CD14-positive monocyte (primary cell): Measurements from ENCODE around the gene TOP2B. TPM values are rescaled to one million over a fixed set of nuclear protein-coding genes. Genes with fewer than 3 reads are reported as not detected.

Source experiments
- DNase-seq, 3 donors: peaks; one replicate each; pipeline ENCODE4 v3.0.0-alpha.2; 2011 to 2022
- H2AFZ ChIP-seq: 2 replicates; pipeline ENCODE4 v1.6.0; 2012; ENCODE audit warnings: mild to moderate bottlenecking, low read depth, low read length, inconsistent platforms; ENCODE audit not compliant: insufficient read depth, poor library complexity, severe bottlenecking
- H3K27ac ChIP-seq, 2 donors: 1 replicate in 1 of 2; 2 replicates in 1 of 2; pipeline ENCODE4 v1.5.1; 2012 to 2013; ENCODE audit warnings: low read length in 2 of 2, control low read depth in 1 of 2, inconsistent platforms in 1 of 2, low read depth in 1 of 2, mild to moderate bottlenecking in 1 of 2
- H3K27me3 ChIP-seq, 2 donors: one replicate each; pipeline versions ENCODE4 v1.6.0 to v1.6.1; 2011 to 2013; ENCODE audit warnings: low read length in 2 of 2; ENCODE audit not compliant: control insufficient read depth in 2 of 2, insufficient read depth in 2 of 2
- H3K36me3 ChIP-seq, 2 donors: replicated peaks in 1 of 2; 1 replicate in 1 of 2; 2 replicates in 1 of 2; pipeline versions ENCODE4 v1.5.1 to v1.6.1; 2012 to 2013; ENCODE audit warnings: low read length in 2 of 2, control low read depth in 1 of 2, inconsistent platforms in 1 of 2, mild to moderate bottlenecking in 1 of 2; ENCODE audit not compliant: insufficient read depth in 2 of 2, control insufficient read depth in 1 of 2
- H3K4me1 ChIP-seq, 2 donors: 1 replicate in 1 of 2; 2 replicates in 1 of 2; pipeline versions ENCODE4 v1.5.1 to v1.6.1; 2012 to 2013; ENCODE audit warnings: low read length in 2 of 2, control low read depth in 1 of 2, inconsistent platforms in 1 of 2, mild to moderate bottlenecking in 1 of 2, moderate library complexity in 1 of 2; ENCODE audit not compliant: insufficient read depth in 2 of 2, control insufficient read depth in 1 of 2
- H3K4me2 ChIP-seq: replicated peaks from 2 replicates; pipeline ENCODE3; 2012; ENCODE audit warnings: low read length, moderate library complexity, mild to moderate bottlenecking; ENCODE audit not compliant: poor library complexity, severe bottlenecking; ENCODE audit errors: extremely low read depth
- H3K4me3 ChIP-seq, 3 experiments: fragments of 200-600 bp in 1 of 3; sonication (generic) in 1 of 3; replicated peaks in 1 of 3; 1 replicate in 2 of 3; 2 replicates in 1 of 3; pipeline ENCODE4 v1.5.1; 2011 to 2013; ENCODE audit warnings: low read length in 3 of 3, mild to moderate bottlenecking in 3 of 3, control low read depth in 2 of 3, low read depth in 2 of 3, inconsistent platforms in 1 of 3, moderate library complexity in 1 of 3
- H3K79me2 ChIP-seq: 2 replicates; pipeline ENCODE4 v1.6.0; 2012; ENCODE audit warnings: mild to moderate bottlenecking, control low read depth, inconsistent platforms, low read length, moderate library complexity; ENCODE audit not compliant: insufficient read depth
- H3K9ac ChIP-seq: 2 replicates; pipeline ENCODE4 v1.6.0; 2017; ENCODE audit warnings: low read length, mild to moderate bottlenecking; ENCODE audit not compliant: insufficient read depth, poor library complexity, severe bottlenecking
- H3K9me3 ChIP-seq, 2 donors: replicated peaks in 1 of 2; 1 replicate in 1 of 2; 2 replicates in 1 of 2; pipeline versions ENCODE4 v1.5.1 to v1.6.1; 2012 to 2013; ENCODE audit warnings: low read length in 2 of 2, control low read depth in 1 of 2; ENCODE audit not compliant: control insufficient read depth in 1 of 2, insufficient read depth in 1 of 2
- H4K20me1 ChIP-seq: 2 replicates; pipeline ENCODE4 v1.6.0; 2012; ENCODE audit warnings: mild to moderate bottlenecking, low read length, control low read depth, moderate library complexity; ENCODE audit not compliant: insufficient read depth
- H3K27ac Mint-ChIP-seq, 7 donors: one replicate each; pipeline ENCODE4 v1.8.0; 2020; ENCODE audit warnings: mild to moderate bottlenecking in 7 of 7, mixed read lengths in 7 of 7, moderate library complexity in 6 of 7, inconsistent platforms in 2 of 7
- H3K27me3 Mint-ChIP-seq, 3 donors: one replicate each; pipeline ENCODE4 v1.8.0; 2021 to 2022; ENCODE audit warnings: low read depth in 3 of 3, mild to moderate bottlenecking in 3 of 3, mixed read lengths in 3 of 3, moderate library complexity in 3 of 3, inconsistent platforms in 1 of 3
- H3K36me3 Mint-ChIP-seq, 2 donors: one replicate each; pipeline ENCODE4 v1.8.0; 2020; ENCODE audit warnings: mixed read lengths in 2 of 2, inconsistent platforms in 1 of 2, mild to moderate bottlenecking in 1 of 2
- H3K4me1 Mint-ChIP-seq: one replicate; pipeline ENCODE4 v1.8.0; 2020; ENCODE audit warnings: mild to moderate bottlenecking, mixed read lengths
- H3K4me3 Mint-ChIP-seq, 2 donors: one replicate each; pipeline ENCODE4 v1.8.0; 2020; ENCODE audit warnings: mild to moderate bottlenecking in 2 of 2, mixed read lengths in 2 of 2, moderate library complexity in 1 of 2
- H3K9me3 Mint-ChIP-seq, 7 donors: one replicate each; pipeline ENCODE4 v1.8.0; 2020 to 2022; ENCODE audit warnings: mixed read lengths in 7 of 7, mild to moderate bottlenecking in 6 of 7, moderate library complexity in 6 of 7, inconsistent platforms in 2 of 7
- WGBS: methylation state at CpG from one replicate; pipeline ENCODE4 v1.1.5; 2013; ENCODE audit warnings: missing lambda C conversion rate; ENCODE audit not compliant: insufficient coverage; 5-methylcytosine and 5-hydroxymethylcytosine counted together
- intact Hi-C, 2 donors: fragments of 100-400 bp; cut with micrococcal nuclease; formaldehyde crosslinking; loops; one replicate each; pipeline versions ENCODE4 v1.15.0 to v1.15.1; 2023
- polyA plus RNA-seq, 3 donors: library from polyadenylated mRNA; depleted of rRNA in 1 of 3; unstranded in 2 of 3; stranded (reverse) in 1 of 3; fragments of 300-500 nt in 2 of 3; fragments of >200 nt in 1 of 3; fragmentation: Illumina TruSeq in 2 of 3; gene quantifications; 1 replicate in 2 of 3; 2 replicates in 1 of 3; pipeline ENCODE4 v1.2.3, GENCODE V29; 2012 to 2021
- TF ChIP-seq, protein P1 (sequence below): fragments of 200-600 bp; IDR thresholded peaks from one replicate; pipeline ENCODE4 v1.8.0; 2022; ENCODE audit warnings: antibody characterized with exemption, mild to moderate bottlenecking

Gene TOP2B
- polyA plus RNA-seq, 3 donors = 21.4 to 27.0 (median 26.1) TPM

- Mint-ChIP-seq H3K9me3 (peaks cover 0 to 1% (median 0%) of the 10 kb centered on the region in 7 donors), H3K27me3 (peaks cover 0 to 1% (median 0%) of the 10 kb centered on the region in 3 donors), H3K4me1 (no peaks in the 10 kb centered on the region), H3K4me3 (no peak overlapping the region), H3K36me3 (no peaks in the 10 kb centered on the region), H3K27ac (no peak overlapping the region)
- Histone ChIP-seq H3K79me2 (no peaks in the 10 kb centered on the region), H3K4me2 (no peak overlapping the region), H3K27ac (no peak overlapping the region), H3K4me3 (no peak overlapping the region), H4K20me1 (no peaks in the 10 kb centered on the region), H3K36me3 (no peaks in the 10 kb centered on the region), H3K9me3 (no peaks in the 10 kb centered on the region), H3K27me3 (no peaks in the 10 kb centered on the region), H2AFZ (no peak overlapping the region), H3K9ac (no peak overlapping the region), H3K4me1 (no peaks in the 10 kb centered on the region)
- intact Hi-C loops = no loop called here
- DNase-seq = no peak
- WGBS = no CpG with 5 or more reads among the region's 1 CpG
- TF ChIP-seq, protein P1, sequence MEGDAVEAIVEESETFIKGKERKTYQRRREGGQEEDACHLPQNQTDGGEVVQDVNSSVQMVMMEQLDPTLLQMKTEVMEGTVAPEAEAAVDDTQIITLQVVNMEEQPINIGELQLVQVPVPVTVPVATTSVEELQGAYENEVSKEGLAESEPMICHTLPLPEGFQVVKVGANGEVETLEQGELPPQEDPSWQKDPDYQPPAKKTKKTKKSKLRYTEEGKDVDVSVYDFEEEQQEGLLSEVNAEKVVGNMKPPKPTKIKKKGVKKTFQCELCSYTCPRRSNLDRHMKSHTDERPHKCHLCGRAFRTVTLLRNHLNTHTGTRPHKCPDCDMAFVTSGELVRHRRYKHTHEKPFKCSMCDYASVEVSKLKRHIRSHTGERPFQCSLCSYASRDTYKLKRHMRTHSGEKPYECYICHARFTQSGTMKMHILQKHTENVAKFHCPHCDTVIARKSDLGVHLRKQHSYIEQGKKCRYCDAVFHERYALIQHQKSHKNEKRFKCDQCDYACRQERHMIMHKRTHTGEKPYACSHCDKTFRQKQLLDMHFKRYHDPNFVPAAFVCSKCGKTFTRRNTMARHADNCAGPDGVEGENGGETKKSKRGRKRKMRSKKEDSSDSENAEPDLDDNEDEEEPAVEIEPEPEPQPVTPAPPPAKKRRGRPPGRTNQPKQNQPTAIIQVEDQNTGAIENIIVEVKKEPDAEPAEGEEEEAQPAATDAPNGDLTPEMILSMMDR = no peak
These were observed 101.1 kb downstream of the TOP2B start for GRCh38 chr3:25563601-25564000.

- intact Hi-C loops = no loop called here
- Mint-ChIP-seq H3K4me3 (no peak overlapping the region), H3K9me3 (peaks cover 0 to 1% (median 0%) of the 10 kb centered on the region in 7 donors), H3K4me1 (no peaks in the 10 kb centered on the region), H3K36me3 (no peaks in the 10 kb centered on the region), H3K27ac (no peak overlapping the region), H3K27me3 (peaks cover 0 to 2% (median 0%) of the 10 kb centered on the region in 3 donors)
- Histone ChIP-seq H3K9me3 (no peaks in the 10 kb centered on the region), H3K79me2 (no peaks in the 10 kb centered on the region), H3K4me1 (no peaks in the 10 kb centered on the region), H3K27me3 (no peaks in the 10 kb centered on the region), H3K4me2 (no peak overlapping the region), H2AFZ (no peak overlapping the region), H3K27ac (no peak overlapping the region), H3K9ac (no peak overlapping the region), H3K4me3 (no peak overlapping the region), H4K20me1 (no peaks in the 10 kb centered on the region), H3K36me3 (no peaks in the 10 kb centered on the region)
- TF ChIP-seq, protein P1 = no peak
- WGBS = 84% methylated on average over 5 of the region's 6 CpGs
- DNase-seq = no peak
These were observed 105.9 kb downstream of the TOP2B start for GRCh38 chr3:25558796-25559195.
